Stimulated activated naive CD8-positive, alpha-beta T cell treated with anti-CD3 and anti-CD28 coated beads, Interleukin-15, amount 100 ng/mL, for 72 hours (primary cell): ENCODE results near the gene PRR13.
A peak's percentile ranks its signal among the peaks of the same experiment; 100 is the strongest.
"Not testable (repeated sequence)": the region's sequence is repeated elsewhere in the genome, so short reads cannot be mapped to it uniquely, and the experiment has no call there.

ENCODE experiments used
- ATAC-seq: fragments of 150-1000 bp; cut with Tn5 transposase; 2 replicates; pipeline ENCODE4 v1.10.0; 2021; ENCODE audit warnings: mild to moderate bottlenecking, moderate library complexity
- DNase-seq, 2 donors: peaks; one replicate each; pipeline ENCODE4 v3.0.0; 2021 to 2022
- H3K27ac Mint-ChIP-seq, 2 donors: one replicate each; pipeline ENCODE4 v1.8.0; 2022; ENCODE audit warnings: mild to moderate bottlenecking in 2 of 2, mixed read lengths in 2 of 2, moderate library complexity in 2 of 2
- H3K27me3 Mint-ChIP-seq: one replicate; pipeline ENCODE4 v1.8.0; 2022; ENCODE audit warnings: mixed read lengths
- H3K4me1 Mint-ChIP-seq: one replicate; pipeline ENCODE4 v1.8.0; 2022; ENCODE audit warnings: mild to moderate bottlenecking, mixed read lengths
- H3K4me3 Mint-ChIP-seq, 2 donors: one replicate each; pipeline ENCODE4 v1.8.0; 2022; ENCODE audit warnings: mild to moderate bottlenecking in 2 of 2, mixed read lengths in 2 of 2, moderate library complexity in 1 of 2
- H3K9me3 Mint-ChIP-seq, 2 donors: one replicate each; pipeline ENCODE4 v1.8.0; 2022; ENCODE audit warnings: mixed read lengths in 2 of 2

Gene PRR13

GRCh38 chr12:53425515-53426150, 15.9 kb upstream of the PRR13 start:
- H3K4me1 Mint-ChIP-seq = peaks cover 23% of the 10 kb centered on the region
- H3K4me3 Mint-ChIP-seq = no peak overlapping the region
- H3K27ac Mint-ChIP-seq = peak overlapping the region in 1 of 2 donors; percentile 61
- H3K9me3 Mint-ChIP-seq = no peaks in the 10 kb centered on the region
- no peaks in the 10 kb centered on the region for H3K27me3 Mint-ChIP-seq
- no peak for ATAC-seq
- DNase-seq = no peak

- Mint-ChIP-seq H3K27me3 (no peaks in the 10 kb centered on the region), H3K4me3 (no peak overlapping the region), H3K9me3 (no peaks in the 10 kb centered on the region), H3K27ac (peak overlapping the region in 1 of 2 donors; percentile 63), H3K4me1 (peaks cover 10% of the 10 kb centered on the region)
- DNase-seq (peak; percentile 20 to 42), ATAC-seq (peak; percentile 97)
Observed at GRCh38 chr12:53427905-53428594, 13.5 kb upstream of the PRR13 start.

- Mint-ChIP-seq H3K27ac (no peak overlapping the region), H3K27me3 (no peaks in the 10 kb centered on the region), H3K9me3 (no peaks in the 10 kb centered on the region), H3K4me1 (peaks cover 10% of the 10 kb centered on the region), H3K4me3 (no peak overlapping the region)
- no peak for DNase-seq
- ATAC-seq = no peak
Observed at GRCh38 chr12:53428741-53429140, 12.8 kb upstream of the PRR13 start.

- ATAC-seq (no peak), DNase-seq (no peak)
- no peaks in the 10 kb centered on the region for H3K9me3 Mint-ChIP-seq
- H3K4me3 Mint-ChIP-seq = no peak overlapping the region
- H3K27ac Mint-ChIP-seq = no peak overlapping the region
- H3K27me3 Mint-ChIP-seq = no peaks in the 10 kb centered on the region
- peaks cover 10% of the 10 kb centered on the region for H3K4me1 Mint-ChIP-seq
Observed at GRCh38 chr12:53430116-53430515, 11.4 kb upstream of the PRR13 start.

GRCh38 chr12:53431187-53431586, 10.3 kb upstream of the PRR13 start:
- Mint-ChIP-seq H3K27me3 (no peaks in the 10 kb centered on the region), H3K4me3 (no peak overlapping the region)
- DNase-seq = no peak

GRCh38 chr12:53435326-53435725, 6.2 kb upstream of the PRR13 start:
- not testable (repeated sequence) for H3K4me1 Mint-ChIP-seq, H3K27me3 Mint-ChIP-seq, H3K9me3 Mint-ChIP-seq, H3K4me3 Mint-ChIP-seq, DNase-seq, ATAC-seq, H3K27ac Mint-ChIP-seq

More at GRCh38 chr12:53431187-53431586, 10.3 kb upstream of the PRR13 start:
- no peak for ATAC-seq
- H3K9me3 Mint-ChIP-seq = no peaks in the 10 kb centered on the region
- peaks cover 10% of the 10 kb centered on the region for H3K4me1 Mint-ChIP-seq
- H3K27ac Mint-ChIP-seq = no peak overlapping the region

GRCh38 chr12:53439582-53439981, 2.0 kb upstream of the PRR13 start:
- not testable (repeated sequence) for H3K9me3 Mint-ChIP-seq, H3K27ac Mint-ChIP-seq, H3K27me3 Mint-ChIP-seq, ATAC-seq, DNase-seq, H3K4me3 Mint-ChIP-seq
- H3K4me1 Mint-ChIP-seq = peaks cover 26% of the 10 kb centered on the region

- ATAC-seq (no peak), DNase-seq (no peak)
- Mint-ChIP-seq H3K27me3 (no peaks in the 10 kb centered on the region), H3K4me1 (peaks cover 47% of the 10 kb centered on the region), H3K9me3 (no peaks in the 10 kb centered on the region), H3K4me3 (peak overlapping the region; percentile 62 to 79), H3K27ac (peak overlapping the region in 1 of 2 donors; percentile 69)
Observed at GRCh38 chr12:53443955-53444354, 2.4 kb downstream of the PRR13 start.

GRCh38 chr12:53444593-53445325, 3.2 kb downstream of the PRR13 start:
- DNase-seq, H3K9me3 Mint-ChIP-seq, H3K27me3 Mint-ChIP-seq, ATAC-seq: not testable (repeated sequence)
- Mint-ChIP-seq H3K27ac (peak overlapping the region; percentile 23 to 72), H3K4me1 (peaks cover 47% of the 10 kb centered on the region), H3K4me3 (peak overlapping the region; percentile 27 to 33)

GRCh38 chr12:53450936-53451335, 9.4 kb downstream of the PRR13 start:
- H3K4me3 Mint-ChIP-seq = no peak overlapping the region
- no peaks in the 10 kb centered on the region for H3K9me3 Mint-ChIP-seq
- H3K27me3 Mint-ChIP-seq = no peaks in the 10 kb centered on the region
- no peak for ATAC-seq
- H3K4me1 Mint-ChIP-seq = peaks cover 59% of the 10 kb centered on the region
- no peak for DNase-seq
- no peak overlapping the region for H3K27ac Mint-ChIP-seq

GRCh38 chr12:53451661-53452158, 10.2 kb downstream of the PRR13 start, which contains the start of gene PCBP2:
TSS of gene PCBP2 (plus strand) at chr12:53452102. CDS start at chr12:53454801, 2,699 bp downstream.
- no peaks in the 10 kb centered on the region for H3K9me3 Mint-ChIP-seq
- H3K4me1 Mint-ChIP-seq = peaks cover 56% of the 10 kb centered on the region
- H3K4me3 Mint-ChIP-seq = peak within 1 kb of the TSS; percentile 86 to 94
- H3K27ac Mint-ChIP-seq = peak within 1 kb of the TSS; percentile 98 to 100
- no peaks in the 10 kb centered on the region for H3K27me3 Mint-ChIP-seq
- ATAC-seq = peak; percentile 97
- DNase-seq = peak; percentile 98 to 99

GRCh38 chr12:53452159-53453077, 10.9 kb downstream of the PRR13 start:
- Mint-ChIP-seq H3K4me1 (peaks cover 57% of the 10 kb centered on the region), H3K27me3 (no peaks in the 10 kb centered on the region), H3K4me3 (peak overlapping the region; percentile 86 to 94), H3K9me3 (no peaks in the 10 kb centered on the region), H3K27ac (peak overlapping the region; percentile 98 to 100)
- ATAC-seq (peak; percentile 48), DNase-seq (peak; percentile 79 to 82)

- Mint-ChIP-seq H3K27ac (peak overlapping the region; percentile 69 to 100), H3K9me3 (no peaks in the 10 kb centered on the region), H3K4me1 (peaks cover 67% of the 10 kb centered on the region), H3K4me3 (peak overlapping the region; percentile 86 to 94), H3K27me3 (no peaks in the 10 kb centered on the region)
- ATAC-seq = no peak
- no peak for DNase-seq
Observed at GRCh38 chr12:53453953-53454640, 12.6 kb downstream of the PRR13 start.

- Mint-ChIP-seq H3K27me3 (no peaks in the 10 kb centered on the region), H3K4me1 (peaks cover 72% of the 10 kb centered on the region), H3K9me3 (no peaks in the 10 kb centered on the region), H3K27ac (peak overlapping the region in 1 of 2 donors; percentile 60), H3K4me3 (peak overlapping the region in 1 of 2 donors; percentile 86)
- no peak for DNase-seq
- no peak for ATAC-seq
Observed at GRCh38 chr12:53454707-53455106, 13.2 kb downstream of the PRR13 start.
